Dendritic cell treated with granulocyte-macrophage colony-stimulating factor and Interleukin-4, amounts not matched to agents 40 ng/mL and 50 ng/mL, for 4 days (primary cell): Measurements from ENCODE around the gene IGFBP7.

Experiments used
- H3K27ac Mint-ChIP-seq: one replicate; pipeline ENCODE4 v1.8.0; 2022; ENCODE audit warnings: mild to moderate bottlenecking, mixed read lengths
- H3K27me3 Mint-ChIP-seq: one replicate; pipeline ENCODE4 v1.8.0; 2022; ENCODE audit warnings: mild to moderate bottlenecking, mixed read lengths
- H3K36me3 Mint-ChIP-seq: one replicate; pipeline ENCODE4 v1.8.0; 2022; ENCODE audit warnings: low read depth, mixed read lengths
- H3K4me1 Mint-ChIP-seq: one replicate; pipeline ENCODE4 v1.8.0; 2022; ENCODE audit warnings: low read depth, mixed read lengths
- H3K4me3 Mint-ChIP-seq: one replicate; pipeline ENCODE4 v1.8.0; 2022; ENCODE audit warnings: mild to moderate bottlenecking, moderate library complexity, mixed read lengths
- H3K9me3 Mint-ChIP-seq: one replicate; pipeline ENCODE4 v1.8.0; 2022; ENCODE audit warnings: mixed read lengths
- intact Hi-C: fragments of 100-400 bp; cut with micrococcal nuclease; formaldehyde crosslinking; loops from one replicate; pipeline ENCODE4 v1.15.0; 2022

The IGFBP7 gene

DNA sequence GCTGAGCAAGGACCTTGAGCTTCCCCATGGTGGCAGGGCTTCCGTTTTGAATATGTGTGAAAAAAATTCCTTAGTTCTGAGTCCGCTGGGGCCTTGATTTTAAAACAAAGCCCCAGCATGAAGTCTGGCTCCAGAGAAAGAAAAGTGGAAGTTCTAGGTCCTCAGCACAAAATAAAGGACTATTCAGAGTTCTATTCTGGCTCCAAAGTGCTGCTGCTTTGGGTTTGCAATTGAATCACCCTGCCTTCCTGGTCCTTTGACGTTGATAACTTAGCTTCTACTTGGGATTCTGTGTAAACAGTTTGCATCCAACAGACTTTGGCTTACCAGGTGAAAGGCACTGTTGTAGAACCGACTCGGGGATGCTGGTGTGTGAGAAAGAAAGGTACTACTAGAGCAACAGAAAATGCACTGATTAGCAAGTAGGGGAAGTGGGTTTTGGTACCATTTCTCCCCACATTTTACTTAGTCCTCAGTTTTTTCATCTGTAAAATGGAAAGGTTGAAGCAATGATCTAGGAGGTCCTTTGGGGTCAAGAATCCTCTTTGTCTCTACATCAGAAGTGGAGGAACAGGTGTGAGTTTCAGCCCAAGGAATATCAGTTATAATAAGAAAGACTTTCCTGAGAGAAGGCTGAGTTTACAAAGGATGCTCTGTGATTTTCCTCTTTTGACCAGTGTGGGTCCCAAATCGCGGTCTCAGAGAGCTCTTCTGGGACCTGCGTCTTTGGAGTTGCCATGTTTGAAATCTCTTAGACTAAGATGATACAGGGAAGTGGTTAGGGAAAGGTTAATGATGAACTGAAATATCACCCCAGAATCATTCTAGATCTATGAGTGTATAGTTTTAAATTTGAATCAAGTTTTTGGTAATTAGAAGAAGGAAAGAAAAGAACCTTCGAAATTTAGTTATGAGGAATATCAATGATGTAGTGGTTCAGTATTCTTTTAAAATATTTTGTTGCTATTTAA lies 28.2 kb downstream of the IGFBP7 start:
- H3K27ac Mint-ChIP-seq, result peak overlapping the region; percentile 41
- intact Hi-C loops, result no loop called here
- H3K4me1 Mint-ChIP-seq, result no peaks in the 10 kb centered on the region

DNA sequence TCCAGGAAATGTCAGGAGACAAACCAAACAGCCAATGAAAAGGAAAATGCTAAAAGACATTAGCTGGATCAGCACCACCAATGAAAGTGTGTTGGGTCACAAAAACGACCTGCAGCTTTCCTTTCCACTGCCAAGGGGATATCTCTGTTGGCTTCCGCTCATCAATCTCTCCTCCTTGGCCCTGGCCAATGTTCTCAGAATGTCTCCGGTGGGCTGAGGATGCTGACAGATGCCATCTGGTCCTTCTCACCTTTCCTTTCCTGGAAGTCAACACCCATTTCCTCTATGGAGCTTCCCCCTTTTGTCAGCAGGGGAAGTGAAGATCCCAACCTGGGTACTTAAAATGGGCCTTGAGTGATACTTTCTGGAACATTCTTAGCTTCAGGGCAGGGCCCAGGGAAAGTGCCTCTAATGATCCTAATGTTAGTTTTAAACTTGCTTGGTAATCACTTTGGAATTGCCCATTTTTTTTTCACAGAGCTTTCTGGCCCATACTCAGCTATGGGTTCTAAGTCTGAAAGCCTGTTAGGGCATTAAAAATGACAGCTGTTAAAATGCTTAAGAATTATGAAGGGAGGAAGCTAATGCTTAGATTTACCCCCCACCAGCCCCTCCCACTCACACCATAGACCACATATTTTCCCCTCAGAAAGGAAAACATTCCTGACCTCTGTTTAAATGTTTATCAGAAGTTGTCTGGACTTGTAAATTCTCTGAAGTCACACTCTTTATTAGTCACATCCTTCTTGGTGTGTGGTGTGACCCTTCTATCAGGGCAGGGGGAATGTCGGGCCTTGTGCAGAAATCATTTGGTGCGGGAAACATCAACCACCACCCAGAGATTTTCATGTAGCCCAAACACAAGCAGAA lies 29.2 kb downstream of the IGFBP7 start:
- Mint-ChIP-seq H3K27me3 (no peaks in the 10 kb centered on the region), H3K27ac (peak overlapping the region; percentile 41), H3K9me3 (no peaks in the 10 kb centered on the region), H3K4me1 (no peaks in the 10 kb centered on the region), H3K4me3 (no peak overlapping the region), H3K36me3 (no peaks in the 10 kb centered on the region)
- intact Hi-C loops, result no loop called here

More for the DNA sequence above, 28.2 kb downstream of the IGFBP7 start:
- no peak overlapping the region for H3K4me3 Mint-ChIP-seq
- no peaks in the 10 kb centered on the region for H3K9me3 Mint-ChIP-seq
- H3K36me3 Mint-ChIP-seq, result no peaks in the 10 kb centered on the region
- no peaks in the 10 kb centered on the region for H3K27me3 Mint-ChIP-seq

DNA sequence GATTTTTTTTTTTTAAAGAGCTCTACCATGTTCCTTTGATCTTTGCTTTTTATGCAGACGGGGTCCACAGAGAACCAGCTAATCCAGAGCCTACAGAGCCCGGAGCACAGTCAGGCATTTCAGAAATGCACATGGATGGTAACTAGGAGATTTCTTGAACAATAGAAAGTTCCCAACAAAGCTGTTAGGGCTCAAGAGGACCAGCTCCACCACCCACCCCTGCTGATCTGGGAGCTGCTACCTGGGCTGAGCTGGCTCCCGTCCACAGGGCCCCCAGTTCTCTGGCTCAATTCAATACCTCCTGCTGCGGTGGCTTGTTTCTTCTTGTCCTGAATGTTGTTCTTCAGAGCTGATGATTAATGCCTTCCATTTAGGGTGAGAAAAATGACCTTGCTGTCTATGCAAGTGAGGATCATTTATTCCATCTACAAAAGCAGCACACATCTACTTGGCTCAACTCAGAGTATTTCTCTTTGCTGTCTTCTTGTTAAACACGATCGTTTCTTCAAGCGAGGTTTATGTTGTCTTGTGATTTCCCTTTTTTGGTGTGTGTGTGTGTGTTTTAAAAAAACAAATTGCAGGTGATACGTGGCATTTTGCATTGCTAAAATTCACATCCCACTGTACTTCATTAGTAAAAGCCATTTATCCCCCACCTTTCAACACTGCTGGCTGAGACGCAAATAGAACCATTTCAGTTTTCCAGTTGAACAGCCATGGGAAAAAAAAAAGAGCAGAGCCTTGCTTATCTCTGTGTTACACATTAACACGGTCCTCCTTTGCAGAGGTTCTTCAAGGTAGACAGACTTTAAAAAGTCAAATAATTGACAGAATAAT lies 31.3 kb downstream of the IGFBP7 start:
- no peaks in the 10 kb centered on the region for H3K9me3 Mint-ChIP-seq
- intact Hi-C loops, result no loop called here
- H3K27ac Mint-ChIP-seq, result no peak overlapping the region
- no peaks in the 10 kb centered on the region for H3K36me3 Mint-ChIP-seq
- no peak overlapping the region for H3K4me3 Mint-ChIP-seq
- no peaks in the 10 kb centered on the region for H3K4me1 Mint-ChIP-seq
- H3K27me3 Mint-ChIP-seq, result no peaks in the 10 kb centered on the region

DNA sequence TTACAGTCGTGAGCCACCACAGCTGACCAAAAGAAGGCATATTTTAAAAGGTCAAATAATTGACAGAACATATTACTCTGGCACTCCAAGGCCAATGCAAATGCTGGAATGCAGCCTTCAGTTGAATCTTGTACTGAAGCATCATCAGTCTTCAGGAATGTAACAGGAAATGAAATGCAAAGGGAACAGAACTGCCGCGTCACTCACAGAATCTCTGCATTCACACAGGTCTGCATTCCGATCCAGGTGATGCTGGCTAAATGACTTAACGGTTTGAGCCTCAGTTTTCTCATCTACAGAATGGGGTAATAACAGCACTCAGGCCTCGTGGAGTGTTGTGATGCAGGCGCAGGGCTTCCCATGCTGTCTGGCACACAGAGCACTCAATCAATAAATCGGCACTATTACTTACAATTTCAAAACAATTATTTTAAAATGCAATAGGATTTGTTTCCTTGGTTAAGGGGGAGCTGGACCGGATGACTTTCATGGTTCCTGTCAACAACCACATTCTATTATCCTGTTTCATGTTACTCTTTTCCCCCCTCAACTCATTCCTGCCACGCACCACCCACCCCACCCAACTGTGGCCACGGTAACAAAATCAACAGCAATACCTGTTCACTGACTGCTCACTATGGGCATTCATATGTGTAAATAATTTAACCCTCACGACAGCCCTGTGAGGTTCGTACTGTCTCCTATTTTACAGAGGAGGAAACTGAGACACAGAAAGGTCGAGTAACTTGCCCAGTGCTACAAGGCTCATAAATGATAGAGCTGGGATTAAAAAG lies 32.4 kb downstream of the IGFBP7 start:
- H3K36me3 Mint-ChIP-seq, result no peaks in the 10 kb centered on the region
- no peak overlapping the region for H3K4me3 Mint-ChIP-seq
- H3K4me1 Mint-ChIP-seq, result no peaks in the 10 kb centered on the region
- intact Hi-C loops, result no loop called here
- no peaks in the 10 kb centered on the region for H3K9me3 Mint-ChIP-seq
- H3K27ac Mint-ChIP-seq, result no peak overlapping the region
- H3K27me3 Mint-ChIP-seq, result no peaks in the 10 kb centered on the region

DNA sequence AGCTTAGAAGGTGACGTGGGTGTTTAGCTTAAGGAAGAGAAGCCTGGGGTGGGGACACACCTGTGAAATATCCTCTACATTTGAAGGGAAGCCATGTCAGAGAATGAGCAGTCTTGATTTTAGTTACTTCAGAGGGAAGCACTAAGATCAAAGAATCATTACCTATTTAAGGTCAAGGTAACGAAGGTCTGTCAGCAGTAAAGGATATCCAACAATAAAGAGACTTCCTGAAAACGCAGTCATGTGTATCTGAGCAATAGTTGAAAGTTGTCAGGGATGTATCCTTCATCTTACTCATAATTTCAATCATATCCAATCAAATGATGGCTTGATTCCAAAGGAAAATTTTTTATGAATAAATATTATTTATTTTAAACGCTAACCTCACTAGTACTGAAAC lies 33.5 kb downstream of the IGFBP7 start:
- H3K36me3 Mint-ChIP-seq, result no peaks in the 10 kb centered on the region
- peaks cover 1% of the 10 kb centered on the region for H3K4me1 Mint-ChIP-seq
- H3K4me3 Mint-ChIP-seq, result no peak overlapping the region
- intact Hi-C loops, result no loop called here
- H3K27me3 Mint-ChIP-seq, result no peaks in the 10 kb centered on the region
- no peak overlapping the region for H3K27ac Mint-ChIP-seq
- no peaks in the 10 kb centered on the region for H3K9me3 Mint-ChIP-seq

DNA sequence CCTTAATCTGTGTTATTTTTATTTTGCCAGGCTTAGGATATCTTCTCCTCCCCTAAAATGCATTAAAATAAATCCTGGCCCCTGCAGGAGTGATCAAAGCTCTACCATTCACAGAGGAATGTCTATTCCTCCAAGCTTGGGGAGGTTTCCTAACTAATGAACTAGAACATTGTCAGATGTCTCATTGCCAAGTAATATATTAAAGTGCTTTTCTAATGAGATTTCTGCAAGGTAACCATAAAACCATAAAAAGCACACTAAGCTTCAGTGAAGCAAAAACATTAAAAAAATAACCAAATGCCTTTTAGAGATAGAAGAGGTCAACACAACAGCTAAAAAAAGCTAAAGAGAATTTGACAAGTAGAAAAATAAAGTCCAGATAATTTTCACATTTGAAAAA lies 34.8 kb downstream of the IGFBP7 start:
- no peaks in the 10 kb centered on the region for H3K27me3 Mint-ChIP-seq
- H3K4me3 Mint-ChIP-seq, result no peak overlapping the region
- no peaks in the 10 kb centered on the region for H3K9me3 Mint-ChIP-seq
- H3K27ac Mint-ChIP-seq, result no peak overlapping the region
- no peaks in the 10 kb centered on the region for H3K36me3 Mint-ChIP-seq
- intact Hi-C loops, result no loop called here
- H3K4me1 Mint-ChIP-seq, result peaks cover 14% of the 10 kb centered on the region

DNA sequence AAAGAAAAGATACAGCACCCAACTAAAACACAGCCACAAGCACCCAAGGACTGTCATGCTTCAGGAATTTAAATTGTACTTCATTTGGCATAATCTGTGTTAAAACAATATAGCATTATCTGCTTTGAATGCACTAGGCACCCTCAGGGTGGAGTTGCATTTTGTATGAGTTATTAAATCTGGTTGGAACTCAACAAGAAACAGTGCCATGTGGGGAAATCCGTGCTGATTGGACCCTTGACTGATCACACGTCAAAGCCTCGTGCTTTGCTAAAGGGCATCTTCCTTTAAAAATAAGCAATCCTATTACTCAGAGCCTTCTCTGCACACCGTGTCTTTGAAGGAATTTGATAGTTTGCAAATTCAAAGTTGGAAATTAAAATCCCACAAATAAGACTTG lies 35.4 kb downstream of the IGFBP7 start:
- intact Hi-C loops, result no loop called here
- no peaks in the 10 kb centered on the region for H3K36me3 Mint-ChIP-seq
- no peak overlapping the region for H3K4me3 Mint-ChIP-seq
- no peak overlapping the region for H3K27ac Mint-ChIP-seq
- H3K4me1 Mint-ChIP-seq, result peaks cover 16% of the 10 kb centered on the region
- H3K9me3 Mint-ChIP-seq, result no peaks in the 10 kb centered on the region
- H3K27me3 Mint-ChIP-seq, result no peaks in the 10 kb centered on the region

DNA sequence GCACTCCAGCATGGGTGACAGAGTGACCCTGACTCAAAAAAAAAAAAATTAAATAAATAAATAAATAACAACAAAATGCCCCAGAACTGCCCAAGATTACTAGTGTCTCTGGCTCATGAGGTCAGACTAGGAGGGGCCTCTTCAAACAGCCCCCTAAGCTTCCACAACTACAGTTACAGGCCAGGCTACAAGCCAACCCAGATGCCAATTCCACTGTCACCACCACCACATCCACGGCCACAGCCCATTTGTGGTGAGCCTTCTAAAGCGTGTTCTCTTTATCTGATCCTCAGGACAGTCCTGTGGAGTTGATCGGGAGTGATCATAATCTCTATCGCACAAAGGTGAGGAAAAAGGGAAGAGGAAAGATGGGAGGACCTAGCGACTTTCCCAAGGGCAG lies 36.6 kb downstream of the IGFBP7 start:
- intact Hi-C loops, result no loop called here
- Mint-ChIP-seq H3K27me3 (no peaks in the 10 kb centered on the region), H3K9me3 (no peaks in the 10 kb centered on the region), H3K4me3 (no peak overlapping the region), H3K36me3 (no peaks in the 10 kb centered on the region), H3K27ac (no peak overlapping the region), H3K4me1 (peaks cover 21% of the 10 kb centered on the region)

DNA sequence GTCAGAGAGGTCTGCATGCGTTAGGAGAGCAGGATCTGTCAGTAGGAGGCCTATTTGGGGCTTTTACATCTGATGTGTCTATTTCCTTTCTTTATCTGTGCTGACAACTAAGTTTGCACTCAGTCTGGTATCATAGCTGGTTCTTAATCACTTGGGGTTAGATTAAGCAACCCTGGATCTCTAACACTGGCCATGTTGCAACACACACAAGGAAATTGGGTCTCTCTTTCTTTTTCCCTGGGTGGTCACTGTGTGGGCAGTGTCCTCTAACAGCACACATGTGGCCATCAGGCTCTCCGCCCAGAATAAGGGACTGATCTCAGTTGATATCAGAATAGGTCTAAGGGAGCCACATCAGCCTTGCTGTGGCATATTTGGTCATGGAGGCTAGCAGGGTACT lies 38.9 kb downstream of the IGFBP7 start:
- Mint-ChIP-seq H3K4me3 (no peak overlapping the region), H3K36me3 (no peaks in the 10 kb centered on the region)

DNA sequence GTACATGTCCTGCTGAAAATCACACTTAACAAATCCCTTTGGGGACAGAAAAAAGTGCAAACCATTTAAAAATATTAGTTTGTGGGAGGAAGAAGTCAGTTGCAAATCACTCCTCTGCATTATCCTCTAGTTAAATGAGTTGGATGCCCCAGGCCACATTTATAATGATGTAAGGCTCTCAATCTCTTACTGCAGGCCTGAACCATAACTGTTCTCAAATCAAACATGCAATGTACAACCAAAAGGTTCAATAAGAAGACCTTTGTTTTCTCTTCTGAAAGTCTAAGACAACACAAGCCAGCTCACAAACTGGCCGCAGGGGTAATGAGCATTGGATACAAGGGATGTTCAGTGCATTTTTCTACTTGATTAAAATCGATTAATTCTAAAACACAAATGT lies 39.7 kb downstream of the IGFBP7 start:
- Mint-ChIP-seq H3K4me1 (peaks cover 21% of the 10 kb centered on the region), H3K4me3 (no peak overlapping the region), H3K27me3 (no peaks in the 10 kb centered on the region)

More for the DNA sequence above, 38.9 kb downstream of the IGFBP7 start:
- Mint-ChIP-seq H3K27me3 (no peaks in the 10 kb centered on the region), H3K27ac (no peak overlapping the region), H3K4me1 (peaks cover 21% of the 10 kb centered on the region), H3K9me3 (no peaks in the 10 kb centered on the region)
- intact Hi-C loops, result no loop called here

DNA sequence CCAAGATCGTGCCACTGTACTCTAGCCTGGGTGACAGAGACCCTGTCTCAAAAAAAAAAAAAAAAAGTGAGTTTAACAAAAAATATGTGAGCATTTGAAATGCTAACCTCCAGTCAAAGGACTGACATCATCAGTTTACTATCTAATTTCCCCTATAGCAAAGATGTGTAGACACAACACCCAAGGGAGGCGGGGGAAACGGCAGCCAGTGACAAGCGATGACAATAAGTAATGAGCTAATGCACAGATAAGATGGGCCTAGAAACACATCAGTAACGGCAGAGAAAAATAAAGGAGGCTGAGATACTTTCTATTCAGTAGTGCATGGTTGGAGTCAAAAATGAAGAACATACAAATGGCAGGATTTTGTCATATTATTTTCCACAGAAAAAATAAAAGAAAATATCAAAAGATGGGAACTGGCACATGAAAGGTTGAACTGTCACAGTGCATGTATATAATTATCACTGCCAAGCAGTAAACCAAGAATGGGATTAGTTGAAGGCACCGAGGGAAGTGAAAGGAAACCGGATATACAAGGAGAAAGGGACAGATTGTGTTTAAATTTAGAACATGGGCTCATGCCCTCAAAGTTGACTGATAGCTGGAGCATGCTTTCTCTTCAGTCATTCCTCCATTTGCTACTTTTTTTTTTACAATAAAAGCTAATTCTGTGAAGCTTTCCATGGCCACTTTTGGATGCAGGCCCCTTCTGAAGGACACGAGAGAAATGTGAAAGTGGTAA lies 41.8 kb downstream of the IGFBP7 start:
- Mint-ChIP-seq H3K4me1 (peaks cover 21% of the 10 kb centered on the region), H3K27me3 (no peaks in the 10 kb centered on the region), H3K36me3 (no peaks in the 10 kb centered on the region), H3K4me3 (no peak overlapping the region), H3K9me3 (no peaks in the 10 kb centered on the region), H3K27ac (no peak overlapping the region)
- intact Hi-C loops, result no loop called here

More for the DNA sequence above, 39.7 kb downstream of the IGFBP7 start:
- Mint-ChIP-seq H3K9me3 (no peaks in the 10 kb centered on the region), H3K36me3 (no peaks in the 10 kb centered on the region), H3K27ac (no peak overlapping the region)
- intact Hi-C loops, result no loop called here

DNA sequence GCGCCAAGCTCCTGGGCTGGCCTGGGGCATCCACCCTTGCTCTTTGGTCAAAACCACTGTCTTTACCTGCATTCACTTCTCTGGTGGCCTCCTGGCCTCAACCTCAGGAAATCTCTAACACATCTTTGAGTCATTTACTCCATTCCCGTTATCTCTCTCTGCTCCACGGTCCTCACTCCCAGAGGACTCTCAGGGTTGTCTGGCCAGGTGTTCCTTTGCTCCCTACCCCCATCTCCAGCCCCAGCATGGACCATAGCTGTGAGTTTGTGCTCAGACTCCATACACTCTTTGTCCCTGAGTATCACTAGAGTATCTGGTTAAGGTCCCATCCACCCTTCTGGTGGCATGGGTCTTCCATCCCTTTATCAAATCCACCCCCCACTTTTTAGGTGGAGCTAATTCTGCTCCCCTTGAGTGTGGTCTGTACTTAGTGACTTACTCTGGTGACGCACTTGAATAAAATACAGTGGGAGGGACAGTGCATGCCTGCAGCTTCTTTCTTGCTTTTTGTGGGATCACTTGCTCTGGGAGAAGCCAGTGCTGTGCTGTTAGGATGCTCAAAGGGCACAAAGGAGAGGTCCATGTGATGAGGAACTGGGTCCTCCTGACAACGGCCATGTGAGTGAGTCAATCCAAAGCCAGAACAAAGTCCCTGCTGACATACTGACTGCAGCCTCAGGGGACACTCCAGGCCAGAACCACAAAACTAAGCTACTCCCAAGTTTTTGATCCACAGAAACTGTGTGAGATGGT lies 44.3 kb downstream of the IGFBP7 start:
- Mint-ChIP-seq H3K4me3 (no peak overlapping the region), H3K27ac (no peak overlapping the region), H3K9me3 (no peaks in the 10 kb centered on the region), H3K36me3 (no peaks in the 10 kb centered on the region), H3K4me1 (peaks cover 12% of the 10 kb centered on the region), H3K27me3 (no peaks in the 10 kb centered on the region)
- intact Hi-C loops, result no loop called here
